ENCODE measurements around the gene PLD2.
"Not testable (repeated sequence)": the region's sequence is repeated elsewhere in the genome, so short reads cannot be mapped to it uniquely, and the experiment has no call there.

PLD2 gene

DNA sequence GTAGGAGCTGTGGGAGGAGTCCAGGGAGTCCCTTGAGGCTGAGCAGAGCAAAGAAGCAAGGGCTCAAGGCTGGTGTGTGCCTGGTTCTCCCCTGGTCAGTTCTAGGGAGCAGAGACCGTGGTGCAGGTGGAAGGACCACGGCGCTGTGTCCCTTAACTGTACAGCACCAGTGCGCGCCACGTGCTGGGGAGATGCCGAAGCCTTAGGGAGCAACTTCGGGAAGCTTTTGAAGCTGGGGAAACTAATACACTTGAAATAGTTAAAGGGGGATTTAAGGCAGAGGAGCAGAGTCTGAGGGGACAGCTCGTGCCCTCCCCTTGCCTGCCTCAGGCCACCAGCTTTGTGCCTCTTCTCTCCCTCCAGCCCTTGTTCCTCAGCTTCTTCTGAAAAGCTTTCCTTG lies 53.7 kb downstream of the PLD2 start:
- peak overlapping the region; percentile 99 for H3K4me3 ChIP-seq (ENCODE audit: low read length)
- no peak for DNase-seq (ENCODE audit: low read depth)
- TF ChIP-seq, protein P1, sequence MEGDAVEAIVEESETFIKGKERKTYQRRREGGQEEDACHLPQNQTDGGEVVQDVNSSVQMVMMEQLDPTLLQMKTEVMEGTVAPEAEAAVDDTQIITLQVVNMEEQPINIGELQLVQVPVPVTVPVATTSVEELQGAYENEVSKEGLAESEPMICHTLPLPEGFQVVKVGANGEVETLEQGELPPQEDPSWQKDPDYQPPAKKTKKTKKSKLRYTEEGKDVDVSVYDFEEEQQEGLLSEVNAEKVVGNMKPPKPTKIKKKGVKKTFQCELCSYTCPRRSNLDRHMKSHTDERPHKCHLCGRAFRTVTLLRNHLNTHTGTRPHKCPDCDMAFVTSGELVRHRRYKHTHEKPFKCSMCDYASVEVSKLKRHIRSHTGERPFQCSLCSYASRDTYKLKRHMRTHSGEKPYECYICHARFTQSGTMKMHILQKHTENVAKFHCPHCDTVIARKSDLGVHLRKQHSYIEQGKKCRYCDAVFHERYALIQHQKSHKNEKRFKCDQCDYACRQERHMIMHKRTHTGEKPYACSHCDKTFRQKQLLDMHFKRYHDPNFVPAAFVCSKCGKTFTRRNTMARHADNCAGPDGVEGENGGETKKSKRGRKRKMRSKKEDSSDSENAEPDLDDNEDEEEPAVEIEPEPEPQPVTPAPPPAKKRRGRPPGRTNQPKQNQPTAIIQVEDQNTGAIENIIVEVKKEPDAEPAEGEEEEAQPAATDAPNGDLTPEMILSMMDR (IDR thresholded peaks at IDR 0.05; ENCODE audit: insufficient read depth, low read depth, low read length, missing control alignments): no peak

- TF ChIP-seq, protein P1 (IDR thresholded peaks at IDR 0.05; ENCODE audit: insufficient read depth, low read depth, low read length, missing control alignments): no peak
- H3K4me3 ChIP-seq (ENCODE audit: low read length): peak overlapping the region; percentile 99
- DNase-seq (ENCODE audit: low read depth): no peak
Measured at GRCh38 chr17:4861052-4861451, 54.1 kb downstream of the PLD2 start.

DNA sequence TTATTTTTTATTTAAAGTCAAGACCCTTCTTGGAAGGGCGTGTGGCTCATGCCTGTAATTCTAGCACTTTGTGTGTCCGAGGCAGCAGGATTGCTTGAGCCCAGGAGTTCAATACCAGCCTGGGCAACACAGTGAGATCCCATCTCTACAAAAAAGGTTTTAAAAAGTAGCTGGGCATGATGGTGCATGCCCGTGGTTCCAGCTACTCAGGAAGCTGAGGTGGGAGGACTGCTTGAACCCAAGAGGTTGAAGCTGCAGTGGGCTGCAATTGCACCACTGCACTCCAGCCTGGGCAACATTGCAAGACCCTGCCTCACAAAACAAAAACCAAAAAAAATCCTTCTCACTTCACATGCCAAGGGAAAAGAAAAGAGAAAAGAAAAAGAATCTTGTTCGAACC lies 55.8 kb downstream of the PLD2 start:
- DNase-seq (ENCODE audit: low read depth): no peak
- TF ChIP-seq, protein P1 (IDR thresholded peaks at IDR 0.05; ENCODE audit: insufficient read depth, low read depth, low read length, missing control alignments): no peak
- peak overlapping the region; percentile 37 for H3K4me3 ChIP-seq (ENCODE audit: low read length)

DNA sequence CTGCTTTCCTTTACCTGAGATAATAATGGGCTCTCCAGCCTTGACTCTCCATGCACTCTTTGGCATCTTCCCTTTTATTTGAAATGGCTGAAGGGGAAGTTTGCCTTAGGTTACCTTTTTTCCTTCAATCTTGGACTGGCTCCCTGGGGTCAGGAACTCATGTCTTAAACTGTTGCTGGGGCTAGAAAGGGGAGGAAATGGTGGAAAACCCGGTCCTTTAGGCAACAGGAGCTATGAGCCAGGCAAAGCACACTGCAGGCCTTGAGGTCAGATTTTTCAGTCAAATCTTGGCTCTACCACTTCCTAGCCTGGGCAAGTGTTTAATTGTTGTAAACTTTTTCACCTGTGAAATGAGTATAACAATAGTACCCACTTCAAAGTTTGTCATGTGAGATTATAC lies 56.4 kb downstream of the PLD2 start:
- H3K4me3 ChIP-seq (ENCODE audit: low read length): peak overlapping the region; percentile 37
- TF ChIP-seq, protein P1 (IDR thresholded peaks at IDR 0.05; ENCODE audit: insufficient read depth, low read depth, low read length, missing control alignments): no peak
- DNase-seq (ENCODE audit: low read depth): no peak

DNA sequence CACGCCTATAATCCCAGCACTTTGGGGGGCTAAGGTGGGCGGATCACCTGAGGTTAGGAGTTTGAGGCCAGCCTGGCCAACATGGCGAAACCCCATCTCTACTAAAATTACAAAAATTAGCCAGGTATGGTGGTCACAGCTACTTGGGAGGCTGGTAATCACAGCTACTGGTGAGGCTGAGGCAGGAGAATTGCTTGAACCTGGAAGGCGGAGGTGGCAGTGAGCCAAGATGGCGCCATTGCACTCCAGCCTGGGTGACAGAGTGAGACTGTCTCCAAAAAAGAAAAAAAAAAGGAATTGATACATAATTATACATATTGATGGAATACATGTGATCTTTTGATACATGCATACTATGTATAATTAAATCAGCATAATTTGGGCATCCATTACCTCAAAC lies 60.6 kb downstream of the PLD2 start:
- DNase-seq (ENCODE audit: low read depth); H3K4me3 ChIP-seq (ENCODE audit: low read length): not testable (repeated sequence)

- not testable (repeated sequence) for H3K4me3 ChIP-seq (ENCODE audit: low read length); DNase-seq (ENCODE audit: low read depth)
Measured at GRCh38 chr17:4869058-4869998, 62.4 kb downstream of the PLD2 start.

GRCh38 chr17:4870855-4871254 lies 63.9 kb downstream of the PLD2 start:
- TF ChIP-seq, protein P1 (IDR thresholded peaks at IDR 0.05; ENCODE audit: insufficient read depth, low read depth, low read length, missing control alignments): no peak
- no peak overlapping the region for H3K4me3 ChIP-seq (ENCODE audit: low read length)
- DNase-seq (ENCODE audit: low read depth): no peak

DNA sequence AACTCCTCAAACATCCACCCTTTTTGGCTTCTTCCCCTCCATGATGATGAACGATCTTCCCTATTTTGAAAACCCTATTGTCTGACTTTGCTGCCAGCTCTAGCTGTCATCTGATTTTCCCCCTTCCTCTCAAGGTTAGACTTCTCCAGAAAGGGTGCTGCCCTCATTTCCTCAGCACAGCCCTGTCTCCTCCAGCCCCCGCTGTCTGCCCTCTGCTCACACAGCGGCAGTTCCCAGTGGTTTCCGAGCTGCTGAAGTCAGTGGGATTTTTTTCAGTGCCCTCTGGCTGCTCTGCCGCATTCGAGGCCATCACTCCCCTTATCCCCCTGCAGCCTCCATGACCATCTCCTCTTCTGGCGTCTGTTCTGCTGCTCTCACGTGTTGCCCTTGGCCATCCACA lies 65.8 kb downstream of the PLD2 start:
- TF ChIP-seq, protein P1 (IDR thresholded peaks at IDR 0.05; ENCODE audit: insufficient read depth, low read depth, low read length, missing control alignments): no peak
- DNase-seq (ENCODE audit: low read depth): no peak
- no peak overlapping the region for H3K4me3 ChIP-seq (ENCODE audit: low read length)
